ENCODE results near the gene TBCC. TPM values are rescaled to one million over a fixed set of nuclear protein-coding genes. Genes with fewer than 3 reads are reported as not detected.

Gene TBCC
- total and polyA plus RNA-seq, 10 of the 15 experiments (the other 5 are each of a cell fraction or from before 2014, with no cell fraction given) = 2.5 to 41.9 (median 20.3) TPM

GRCh38 chr6:42788671-42789070 lies 42.8 kb upstream of the TBCC start:
- Histone ChIP-seq H3K27ac (ENCODE audit: control insufficient read depth, insufficient read depth) (peak overlapping the region; percentile 6; the same call in 1 of the 2 replicates), H3K9me3 (replicated peaks; ENCODE audit: control insufficient read depth, insufficient read depth, low read length) (no peaks in the 10 kb centered on the region), H3K79me2 (ENCODE audit: control insufficient read depth, insufficient read depth, low read length) (peaks cover 77% of the 10 kb centered on the region), H3K9ac (ENCODE audit: control insufficient read depth, insufficient read depth, low read length) (no peak overlapping the region), H3K4me1 (ENCODE audit: control insufficient read depth, insufficient read depth, low read length) (peaks cover 27% of the 10 kb centered on the region), H3K4me2 (ENCODE audit: control insufficient read depth, insufficient read depth) (peak overlapping the region; percentile 75), H3K27me3 (replicated peaks in 1 of 2; ENCODE audit: control insufficient read depth in 2 of 2, insufficient read depth in 2 of 2, low read length in 1 of 2) (no peaks in the 10 kb centered on the region), H4K20me1 (ENCODE audit: control insufficient read depth, insufficient read depth) (no peaks in the 10 kb centered on the region), H2AFZ (ENCODE audit: control insufficient read depth, low read depth, low read length) (no peak overlapping the region), H3K4me3 (no peak overlapping the region; the same call in 1 of the 2 replicates), H3K36me3 (ENCODE audit: control insufficient read depth in 2 of 2, insufficient read depth in 2 of 2, low read length in 1 of 2) (peaks cover 0 to 5% of the 10 kb centered on the region in 2 experiments; a peak in 2 of 4 replicates)
- ChIA-PET SMC1A (ENCODE audit: uncharacterized antibody, unreplicated experiment) (interaction anchor here (1.1 to 7.7 kb wide), 3 partner anchors 16 to 90 kb away, joined by 3 to 62 read pairs (median 5); no protein-coding TSS in a partner anchor), POLR2A (interaction anchor here (0.7 to 1.3 kb wide), 5 partner anchors 9 to 117 kb away, joined by 4 to 11 read pairs (median 5); no protein-coding TSS in a partner anchor), CTCF (interaction anchor here (1.1 to 1.2 kb wide), 2 partner anchors 40 to 62 kb away, joined by 3 to 4 read pairs; no protein-coding TSS in a partner anchor), RAD21 (ENCODE audit: unreplicated experiment) (interaction anchor here (0.7 to 1.1 kb wide), 2 partner anchors 13 to 270 kb away, joined by 3 to 4 read pairs; no protein-coding TSS in a partner anchor)
- intact Hi-C loops (cut with micrococcal nuclease; ENCODE audit: unreplicated experiment) = loop anchor here (10.0 kb wide), 1 partner anchor 386 kb away; the partner anchor contains the start of gene SRF
- BruUV-seq (replicated peaks) = no TSS peak
- TF ChIP-seq IRF3 (IDR thresholded peaks at IDR 0.05) = no peak
- no peak for TF ChIP-seq JUND (IDR thresholded peaks at IDR 0.05; ENCODE audit: low read depth, low read length)
- no peak for TF ChIP-seq EED (IDR thresholded peaks at IDR 0.05; ENCODE audit: low read depth)
- no peak for TF ChIP-seq PAX8 (IDR thresholded peaks at IDR 0.05)
- TF ChIP-seq ELK1 (IDR thresholded peaks at IDR 0.05; ENCODE audit: low read depth, low read length) = no peak
- TF ChIP-seq KDM1A (IDR thresholded peaks at IDR 0.05; ENCODE audit: borderline replicate concordance) = no peak
- TF ChIP-seq TARDBP (IDR thresholded peaks at IDR 0.05; ENCODE audit: borderline replicate concordance) = no peak
- TF ChIP-seq IKZF1 (conservative IDR thresholded peaks at IDR 0.05) = no peak
- TF ChIP-seq SPI1 (IDR thresholded peaks at IDR 0.05; ENCODE audit: borderline replicate concordance, insufficient read depth, low read depth, low read length) = no peak
- no peak for TF ChIP-seq RFX5 (IDR thresholded peaks at IDR 0.05; ENCODE audit: low read depth, low read length)
- FAIRE-seq (no peak), DNase-seq (ENCODE audit: low read depth, low spot score) (no peak), ATAC-seq (no peak)
- 89% methylated on average over 4 of the region's 4 CpGs for WGBS (ENCODE audit: insufficient coverage, insufficient replicate concordance, low lambda C conversion rate, missing lambda C conversion rate)
- in situ Hi-C loops (cut with MboI) = no loop called here
